ENCODE results near the gene ZNF787.

- TF ChIP-seq CTCF (IDR thresholded peaks at IDR 0.05) (no peak), POLR2A (IDR thresholded peaks at IDR 0.05) (no peak)
Measured at GRCh38 chr19:56137405-56137804, 16.3 kb upstream of the ZNF787 start.
